HG03280 (cell line): ENCODE measurements around the gene ADGRA1.
"Not testable (repeated sequence)": the region's sequence is repeated elsewhere in the genome, so short reads cannot be mapped to it uniquely, and the experiment has no call there.

Source experiments
- ATAC-seq: cut with Tn5 transposase; IDR thresholded peaks from one replicate; pipeline ENCODE4 v1.9.1; 2021; ENCODE audit warnings: mild to moderate bottlenecking, moderate library complexity; ENCODE audit not compliant: unreplicated experiment

Gene ADGRA1

DNA sequence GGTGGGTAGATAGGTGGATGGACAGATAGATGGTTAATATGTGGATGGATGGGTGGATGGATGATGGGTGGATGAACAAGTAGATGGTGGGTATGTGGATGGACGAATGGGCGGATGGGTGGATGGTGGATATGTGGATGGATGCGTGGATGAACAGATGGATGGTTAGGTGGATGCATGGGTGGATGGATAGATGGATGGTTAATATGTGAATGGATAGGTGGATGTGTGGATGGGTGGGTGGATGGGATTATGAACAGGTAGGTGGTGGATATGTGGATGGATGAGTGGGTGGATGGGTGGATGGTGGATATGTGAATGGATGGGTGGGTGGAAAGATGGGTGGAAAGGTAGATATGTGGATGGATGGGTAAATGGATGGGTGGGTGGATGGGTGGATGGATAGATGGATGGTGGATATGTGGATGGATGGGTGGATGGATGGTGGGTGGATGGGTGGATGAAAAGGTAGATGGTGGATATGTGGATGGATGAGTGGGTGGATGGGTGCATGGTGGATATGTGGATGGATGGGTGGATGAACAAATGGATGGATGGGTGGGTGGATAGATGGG, 87.1 kb downstream of the ADGRA1 start:
- no peak for ATAC-seq

DNA sequence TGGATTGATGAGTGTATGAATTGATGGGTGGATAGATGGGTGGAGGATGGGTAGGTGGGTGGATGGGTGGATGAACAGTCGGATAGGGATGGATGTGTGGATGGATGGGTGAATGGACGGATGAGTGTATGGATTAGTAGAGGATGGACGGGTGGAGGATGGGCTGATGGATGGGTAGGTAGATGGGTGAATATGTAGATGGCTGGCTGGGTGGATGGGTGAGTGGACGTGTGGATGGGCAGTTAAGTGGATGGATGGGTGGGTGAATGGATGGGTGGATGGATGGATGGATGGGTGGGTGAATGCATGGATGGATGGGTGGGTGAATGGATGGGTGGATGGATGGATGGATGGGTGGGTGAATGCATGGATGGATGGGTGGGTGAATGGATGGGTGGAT, 87.9 kb downstream of the ADGRA1 start:
- ATAC-seq: not testable (repeated sequence)

DNA sequence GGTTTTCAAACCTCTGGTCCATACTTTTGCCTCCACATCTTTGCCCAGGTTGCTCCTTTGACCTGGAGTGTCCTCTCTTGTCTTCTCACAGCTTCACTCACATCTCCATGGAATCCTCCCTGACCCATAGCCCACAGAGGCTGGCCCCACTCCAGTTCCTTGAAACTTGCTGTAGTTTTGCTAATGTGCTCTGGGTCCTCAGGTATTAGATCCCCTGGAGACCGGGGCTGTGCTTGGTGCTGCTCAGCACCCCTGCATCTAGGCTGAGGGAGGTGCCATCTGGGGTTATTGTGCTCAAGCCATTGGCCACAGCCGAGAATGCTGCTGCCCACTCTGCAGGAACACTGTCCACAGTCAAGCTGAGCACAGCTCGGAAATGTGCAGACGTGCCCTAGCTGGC, 88.8 kb downstream of the ADGRA1 start:
- ATAC-seq: no peak

DNA sequence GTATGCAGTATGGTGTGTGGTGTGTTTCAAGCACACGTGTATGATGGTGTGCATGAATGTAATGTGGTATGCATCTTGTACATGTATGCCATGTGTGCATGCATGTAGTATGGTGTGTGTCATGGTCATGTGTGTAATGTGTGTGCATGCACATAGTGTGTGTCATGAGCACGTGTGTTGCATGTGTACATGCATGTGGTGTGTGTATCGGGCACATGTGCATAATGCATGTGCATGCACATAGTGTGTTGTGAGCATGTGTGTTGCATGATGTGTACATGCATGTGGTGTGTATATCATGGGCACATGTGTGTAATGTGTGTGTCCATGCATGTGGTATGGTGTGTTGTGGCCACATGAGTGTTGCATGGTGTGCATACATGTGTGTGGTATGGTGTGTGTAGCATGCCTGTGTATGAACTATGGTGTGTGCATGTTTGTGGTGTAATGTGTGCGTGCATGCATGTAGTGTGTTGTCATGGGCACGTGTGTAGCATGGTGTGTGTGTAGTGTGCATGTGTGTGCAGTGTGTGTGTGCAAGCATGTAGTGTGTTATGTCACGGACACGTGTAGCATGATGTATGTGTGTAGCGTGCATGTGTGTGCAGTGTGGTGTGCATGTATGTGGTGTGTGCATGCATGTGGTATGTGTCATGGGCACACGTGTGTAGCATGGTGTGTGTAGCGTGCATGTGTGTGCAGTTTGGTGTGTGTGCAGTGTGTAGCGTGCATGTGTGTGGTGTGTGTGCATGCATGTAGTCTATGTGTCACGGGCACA, 89.8 kb downstream of the ADGRA1 start:
- ATAC-seq: no peak

DNA sequence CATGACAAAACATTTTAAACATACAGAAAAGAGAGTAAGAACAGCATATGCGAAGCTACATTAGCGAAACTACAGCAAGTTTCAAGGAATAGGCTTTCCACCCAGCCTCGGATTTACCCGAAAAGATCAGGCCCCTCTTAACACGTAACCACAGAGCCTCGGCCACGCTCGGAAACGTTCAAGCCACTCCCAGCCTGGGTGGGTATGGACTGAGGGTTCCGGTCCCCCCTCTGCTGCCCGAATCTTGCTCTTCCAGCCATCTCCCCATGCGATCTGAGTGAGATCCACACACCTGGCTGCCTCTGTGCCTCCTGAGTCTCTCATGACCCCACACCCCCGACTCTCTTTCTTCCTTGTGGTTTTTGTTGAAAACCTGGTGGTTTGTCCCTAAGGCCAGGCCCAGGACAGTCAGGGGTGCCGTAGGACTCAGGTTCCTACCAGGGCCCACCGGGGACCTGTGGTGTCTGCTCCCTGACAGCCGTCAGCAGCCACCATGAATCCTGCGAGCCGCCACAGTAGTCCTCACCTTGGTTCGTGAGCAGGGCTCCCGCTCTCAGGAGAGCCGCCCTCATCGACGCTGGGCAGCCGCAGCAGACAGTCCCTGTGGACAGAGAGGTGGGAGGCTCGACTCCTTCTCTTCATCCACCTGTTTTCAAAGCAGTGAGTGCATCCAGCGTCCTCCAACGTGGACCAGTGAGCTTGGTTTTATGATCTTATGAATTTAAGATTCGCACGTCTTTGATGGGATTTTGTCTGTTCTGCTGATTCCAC, 90.8 kb downstream of the ADGRA1 start:
- ATAC-seq: no peak

DNA sequence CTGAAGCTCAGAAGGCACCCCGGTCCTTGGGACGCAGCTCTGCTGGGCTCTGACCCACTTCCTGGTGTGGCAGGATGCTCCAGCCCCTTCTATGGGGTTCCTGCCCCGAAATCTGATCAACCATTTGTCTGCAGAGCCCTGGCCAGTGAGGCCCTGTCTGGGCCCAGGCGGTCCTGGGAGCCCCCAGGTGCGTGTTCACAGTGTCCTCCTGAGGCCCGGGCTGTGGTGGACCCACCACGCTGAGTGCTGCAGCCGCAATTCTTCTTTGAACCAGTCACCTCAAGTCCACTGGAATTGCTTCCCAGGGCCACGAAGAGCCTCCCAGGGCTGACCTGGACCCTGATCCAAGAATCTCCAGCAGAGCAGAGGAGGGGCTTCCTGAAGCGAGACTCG, 91.4 kb downstream of the ADGRA1 start:
- no peak for ATAC-seq

DNA sequence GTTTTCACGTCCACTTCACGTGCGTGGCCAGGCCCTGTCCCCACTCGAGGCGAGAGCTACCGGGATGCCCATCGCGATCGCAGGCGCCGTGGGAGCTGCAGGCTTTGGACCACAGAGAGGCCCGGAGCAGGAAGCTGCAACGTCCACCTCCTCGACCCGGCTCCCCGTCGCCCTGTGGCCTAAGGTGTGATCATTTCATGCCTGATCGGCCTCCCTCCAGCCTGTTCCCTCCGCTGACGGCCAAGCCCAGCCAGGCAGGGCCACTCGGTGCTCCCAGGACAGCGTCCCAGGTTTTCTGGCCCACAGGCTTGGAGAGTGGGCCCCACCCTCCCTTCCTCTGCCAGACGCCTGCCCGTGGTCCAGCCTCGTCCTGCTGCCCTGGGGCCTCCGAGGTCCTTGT, 91.9 kb downstream of the ADGRA1 start:
- no peak for ATAC-seq

DNA sequence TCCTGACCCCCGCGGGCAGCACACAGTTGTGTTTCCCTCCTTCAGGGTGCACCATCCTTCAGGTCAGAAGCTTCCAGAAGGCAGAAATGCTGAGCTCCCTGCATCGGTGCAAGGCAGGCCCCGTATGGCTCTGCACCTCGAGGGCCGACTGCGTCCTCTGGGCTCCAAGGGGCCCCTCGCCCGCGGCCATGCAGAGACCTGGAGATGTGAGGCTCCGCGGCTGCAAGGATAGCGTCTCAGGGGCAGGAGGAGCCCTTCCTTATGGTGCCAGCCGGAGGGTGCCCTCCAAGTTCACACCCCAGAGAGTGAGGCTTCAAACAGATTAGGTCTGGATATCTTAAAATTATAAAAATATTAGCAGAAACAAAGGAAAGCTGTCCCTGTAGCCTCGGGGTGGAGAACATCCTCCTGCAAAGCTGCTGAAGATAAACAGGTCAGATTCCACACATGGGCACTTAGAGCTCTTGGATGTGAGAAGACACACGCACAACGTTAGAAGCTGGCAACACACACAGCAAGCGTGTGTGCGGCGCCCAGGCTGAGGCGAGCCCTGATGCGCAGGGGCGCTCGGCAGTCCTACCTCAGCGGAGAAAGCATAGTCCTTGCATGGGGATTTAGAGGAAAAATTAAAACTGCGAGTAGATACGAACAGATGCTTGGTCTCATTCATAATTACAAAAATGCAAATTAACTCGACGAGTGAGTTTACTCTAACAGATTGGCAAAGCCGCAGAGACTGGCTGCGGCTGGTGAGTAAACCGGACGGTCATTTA, 92.7 kb downstream of the ADGRA1 start:
- ATAC-seq: no peak

DNA sequence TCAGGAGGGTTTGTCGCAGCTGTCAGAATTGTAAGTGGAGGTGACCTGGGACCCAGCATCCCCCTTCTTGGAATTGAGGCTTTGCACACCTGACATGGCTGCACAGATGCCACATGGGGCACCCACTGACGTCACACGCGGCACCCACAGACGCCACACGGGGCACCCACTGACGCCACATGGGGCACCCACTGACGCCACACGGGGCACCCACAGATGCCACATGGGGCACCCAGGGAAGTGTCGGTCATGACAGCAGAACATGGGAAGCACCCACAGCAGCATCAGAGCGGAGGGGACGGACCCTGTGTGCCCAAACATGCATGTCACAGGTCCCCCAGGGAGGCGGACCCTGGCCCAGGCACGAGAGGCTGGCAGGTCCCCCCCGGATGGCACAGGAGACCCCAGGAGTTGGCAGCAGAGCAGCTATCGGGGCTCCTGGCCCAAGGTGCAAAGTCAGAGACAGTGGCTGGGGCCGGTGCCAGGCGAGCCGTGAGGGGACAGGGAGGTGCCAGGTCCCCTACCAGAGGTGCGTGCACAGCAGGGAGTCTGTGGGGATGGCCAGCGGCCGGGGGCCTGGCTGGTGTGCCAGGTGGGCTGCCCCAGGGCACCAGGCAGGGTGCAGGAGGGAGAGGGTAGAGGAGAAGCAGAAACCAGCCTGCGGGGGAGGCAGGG, 93.4 kb downstream of the ADGRA1 start:
- no peak for ATAC-seq
